Spleen (tissue), 7 donors: Measurements from ENCODE around the gene SAT2.

Experiments
- CTCF ChIP-seq, 11 experiments: fragments of 200-600 bp in 7 of 11; fragments of 450-650 bp in 4 of 11; sonication (generic) in 4 of 11; IDR thresholded peaks in 8 of 11; conservative IDR thresholded peaks in 3 of 11; 1 replicate in 7 of 11; 2 replicates in 4 of 11; pipeline versions ENCODE4 v1.4.0 to v1.8.0; 2016 to 2021; ENCODE audit warnings: antibody characterized with exemption in 11 of 11, inconsistent platforms in 4 of 11, mild to moderate bottlenecking in 1 of 11
- POLR2A ChIP-seq, 3 donors: fragments of 450-650 bp; IDR thresholded peaks; one replicate each; pipeline ENCODE4 v1.5.1; 2017; ENCODE audit warnings: antibody characterized with exemption in 3 of 3, mild to moderate bottlenecking in 1 of 3
- POLR2AphosphoS5 ChIP-seq, 3 donors: sonication (generic); formaldehyde crosslinking; IDR thresholded peaks; one replicate each; pipeline ENCODE4 v1.5.1; 2017; ENCODE audit warnings: antibody characterized with exemption in 3 of 3
- donor health status: DM: no; HTN: no; CAD: no; lungs with moderate emphysema.
- donor health status: DM: no; HTN: no; CAD: no.
- donor health status: DM: no; HTN: no; CAD: no.

GRCh38 chr17:7576432-7576937 is 51.1 kb downstream of the SAT2 start:
- TF ChIP-seq POLR2A (IDR thresholded peaks at IDR 0.05) (no peak), POLR2AphosphoS5 (IDR thresholded peaks at IDR 0.05) (peak in 2 of 3 donors; percentile 35 to 46), CTCF (IDR thresholded peaks at IDR 0.05 in 8 of 11, conservative IDR thresholded peaks at IDR 0.05 in 3 of 11) (no peak)
